K562 (cell line): ENCODE results near the gene RPS17.

Experiments used
- ARID1B ChIP-seq: fragments of 450-650 bp; IDR thresholded peaks from 2 replicates; pipeline ENCODE4 v1.6.1; 2016; ENCODE audit warnings: antibody characterized with exemption, mild to moderate bottlenecking, inconsistent platforms
- SREBF2 ChIP-seq: sonication (generic); formaldehyde crosslinking; IDR thresholded peaks from 2 replicates; pipeline ENCODE4 v1.4.0; 2020; ENCODE audit warnings: mild to moderate bottlenecking, missing genetic modification reagents
- ZNF140 ChIP-seq: fragments of 250-450 bp; sonication (Bioruptor Pico); IDR thresholded peaks from 2 replicates; pipeline ENCODE4 v1.8.0; 2021; ENCODE audit warnings: moderate library complexity, mild to moderate bottlenecking, inconsistent platforms
- ZNF561 ChIP-seq: fragments of 450-650 bp; formaldehyde crosslinking; conservative IDR thresholded peaks from 2 replicates; pipeline ENCODE4 v1.4.0; 2020; ENCODE audit warnings: mild to moderate bottlenecking, moderate library complexity
- ZNF695 ChIP-seq: fragments of 450-650 bp; formaldehyde crosslinking; IDR thresholded peaks from 2 replicates; pipeline ENCODE4 v1.4.0; 2020; ENCODE audit warnings: mild to moderate bottlenecking, moderate library complexity
- TF ChIP-seq, protein P1 (sequence below), 3 experiments: IDR thresholded peaks in 2 of 3; conservative IDR thresholded peaks in 1 of 3; 2 replicates each; pipeline ENCODE4 v1.5.1; 2011 to 2012; ENCODE audit warnings: low read length in 3 of 3, mild to moderate bottlenecking in 3 of 3, control low read depth in 2 of 3, improper control_type of control experiment in 1 of 3, inconsistent platforms in 1 of 3, low read depth in 1 of 3, mixed read lengths in 1 of 3, moderate library complexity in 1 of 3; ENCODE audit not compliant: insufficient read depth in 2 of 3
- TF ChIP-seq, protein P2 (sequence below): fragments of 450-650 bp; IDR thresholded peaks from 2 replicates; pipeline ENCODE4 v1.6.1; 2016; ENCODE audit warnings: low read depth, mild to moderate bottlenecking, moderate library complexity

DNA sequence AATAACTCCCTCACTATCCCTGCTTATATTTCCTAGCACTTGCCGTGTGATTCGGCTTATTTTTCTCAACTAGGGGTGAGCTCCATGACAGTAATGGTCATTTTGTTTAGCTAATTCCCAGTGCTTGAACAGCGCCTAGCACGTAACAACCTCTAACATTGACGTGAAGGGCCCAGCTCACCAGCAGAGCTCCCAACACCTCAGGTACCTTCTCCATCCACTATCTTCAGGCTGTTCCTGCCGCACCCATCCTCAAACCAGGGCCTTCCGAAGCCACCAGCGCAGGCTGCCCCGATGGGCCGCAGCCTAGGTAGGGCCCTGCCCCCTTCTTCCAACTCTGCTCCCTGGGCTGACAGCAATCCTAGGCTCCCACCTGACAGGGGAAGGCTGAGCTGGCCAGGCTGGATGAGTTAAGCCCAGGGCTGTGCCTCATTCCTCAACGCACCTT is 751 bp upstream of the RPS17 start:
- TF ChIP-seq, protein P1, sequence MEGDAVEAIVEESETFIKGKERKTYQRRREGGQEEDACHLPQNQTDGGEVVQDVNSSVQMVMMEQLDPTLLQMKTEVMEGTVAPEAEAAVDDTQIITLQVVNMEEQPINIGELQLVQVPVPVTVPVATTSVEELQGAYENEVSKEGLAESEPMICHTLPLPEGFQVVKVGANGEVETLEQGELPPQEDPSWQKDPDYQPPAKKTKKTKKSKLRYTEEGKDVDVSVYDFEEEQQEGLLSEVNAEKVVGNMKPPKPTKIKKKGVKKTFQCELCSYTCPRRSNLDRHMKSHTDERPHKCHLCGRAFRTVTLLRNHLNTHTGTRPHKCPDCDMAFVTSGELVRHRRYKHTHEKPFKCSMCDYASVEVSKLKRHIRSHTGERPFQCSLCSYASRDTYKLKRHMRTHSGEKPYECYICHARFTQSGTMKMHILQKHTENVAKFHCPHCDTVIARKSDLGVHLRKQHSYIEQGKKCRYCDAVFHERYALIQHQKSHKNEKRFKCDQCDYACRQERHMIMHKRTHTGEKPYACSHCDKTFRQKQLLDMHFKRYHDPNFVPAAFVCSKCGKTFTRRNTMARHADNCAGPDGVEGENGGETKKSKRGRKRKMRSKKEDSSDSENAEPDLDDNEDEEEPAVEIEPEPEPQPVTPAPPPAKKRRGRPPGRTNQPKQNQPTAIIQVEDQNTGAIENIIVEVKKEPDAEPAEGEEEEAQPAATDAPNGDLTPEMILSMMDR (IDR thresholded peaks at IDR 0.05 in 2 of 3, conservative IDR thresholded peaks at IDR 0.05 in 1 of 3; ENCODE audit: insufficient read depth in 2 of 3, low read depth in 1 of 3, low read length in 3 of 3) = no peak
- TF ChIP-seq SREBF2 (CRISPR knock-in tag) (no peak), ZNF140 (CRISPR knock-in tag) (no peak), ARID1B (no peak), ZNF561 (CRISPR knock-in tag) (no peak), ZNF695 (CRISPR knock-in tag) (no peak)
- TF ChIP-seq, protein P2, sequence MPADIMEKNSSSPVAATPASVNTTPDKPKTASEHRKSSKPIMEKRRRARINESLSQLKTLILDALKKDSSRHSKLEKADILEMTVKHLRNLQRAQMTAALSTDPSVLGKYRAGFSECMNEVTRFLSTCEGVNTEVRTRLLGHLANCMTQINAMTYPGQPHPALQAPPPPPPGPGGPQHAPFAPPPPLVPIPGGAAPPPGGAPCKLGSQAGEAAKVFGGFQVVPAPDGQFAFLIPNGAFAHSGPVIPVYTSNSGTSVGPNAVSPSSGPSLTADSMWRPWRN = no peak
